H1 (cell line): Measurements from ENCODE around the gene CORO1C. TPM values are rescaled to one million over a fixed set of nuclear protein-coding genes. Genes with fewer than 3 reads are reported as not detected.

Source experiments
- CTCF ChIA-PET: fragments of 300-600 bp; sonication (Branson Sonifier 250); formaldehyde crosslinking; loops from one replicate; lab custom pipeline; 2021; ENCODE audit not compliant: partially characterized antibody; lab: Charles Lee
- POLR2A ChIA-PET: fragments of 300-600 bp; sonication (Branson Sonifier 250); formaldehyde crosslinking; loops from one replicate; lab custom pipeline; 2021; ENCODE audit warnings: inconsistent platforms; ENCODE audit not compliant: partially characterized antibody; lab: Charles Lee
- DNase-seq, 2 experiments: peaks; one replicate each; pipeline versions ENCODE4 v3.0.0 to v3.0.0-alpha.2; 2010 to 2022; ENCODE audit warnings: low spot score in 2 of 2, low read depth in 1 of 2, mixed read lengths in 1 of 2
- FAIRE-seq: peaks from 2 replicates; lab custom pipeline; 2011; peaks lifted over from hg19 to GRCh38; lab: Jason Lieb, UNC
- H2AFZ ChIP-seq: 2 replicates; pipeline ENCODE4 v1.8.1; 2012; ENCODE audit warnings: low read length, inconsistent platforms
- H2AK5ac ChIP-seq: 2 replicates; pipeline ENCODE4 v1.6.1; 2013; ENCODE audit warnings: low read depth, low read length
- H2BK120ac ChIP-seq: replicated peaks from 2 replicates; pipeline ENCODE3; 2013; ENCODE audit warnings: low read depth, low read length, inconsistent platforms
- H2BK12ac ChIP-seq: 2 replicates; pipeline ENCODE4 v1.6.1; 2013; ENCODE audit warnings: low read depth, low read length
- H2BK15ac ChIP-seq: 2 replicates; pipeline ENCODE4 v1.6.1; 2013; ENCODE audit warnings: low read length
- H2BK20ac ChIP-seq: 2 replicates; pipeline ENCODE4 v1.6.1; 2013; ENCODE audit warnings: low read length
- H2BK5ac ChIP-seq: 2 replicates; pipeline ENCODE4 v1.6.1; 2013; ENCODE audit warnings: low read depth, low read length
- H3K14ac ChIP-seq: 2 replicates; pipeline ENCODE4 v1.6.1; 2013; ENCODE audit warnings: inconsistent platforms; ENCODE audit not compliant: insufficient read length
- H3K18ac ChIP-seq: 2 replicates; pipeline ENCODE4 v1.6.1; 2013; ENCODE audit warnings: low read length; ENCODE audit errors: extremely low read depth
- H3K23ac ChIP-seq: 2 replicates; pipeline ENCODE4 v1.6.1; 2013; ENCODE audit warnings: inconsistent platforms; ENCODE audit not compliant: insufficient read length
- H3K23me2 ChIP-seq: 2 replicates; pipeline ENCODE4 v1.6.1; 2013; ENCODE audit warnings: low read depth, low read length
- H3K27ac ChIP-seq: 2 replicates; pipeline ENCODE4 v1.6.1; 2011; ENCODE audit warnings: low read depth, low read length, inconsistent platforms
- H3K27me3 ChIP-seq, 4 experiments: replicated peaks in 1 of 4; 1 replicate in 1 of 4; 2 replicates in 3 of 4; pipeline versions ENCODE4 v1.6.1 to v1.8.1; 2011 to 2013; ENCODE audit warnings: low read length in 3 of 4, mild to moderate bottlenecking in 3 of 4, inconsistent platforms in 2 of 4, mixed read lengths in 2 of 4, moderate library complexity in 1 of 4; ENCODE audit not compliant: control insufficient read depth in 3 of 4, insufficient read depth in 3 of 4; ENCODE audit errors: extremely low read depth in 1 of 4
- H3K36me3 ChIP-seq, 4 experiments: 2 replicates each; pipeline versions ENCODE4 v1.6.1 to v1.8.1; 2011 to 2013; ENCODE audit warnings: mild to moderate bottlenecking in 4 of 4, low read length in 3 of 4, moderate library complexity in 2 of 4, control low read depth in 1 of 4, inconsistent platforms in 1 of 4; ENCODE audit not compliant: insufficient read depth in 4 of 4, control insufficient read depth in 2 of 4
- H3K4ac ChIP-seq: replicated peaks from 2 replicates; pipeline ENCODE3; 2013; ENCODE audit warnings: low read length, low read depth, mixed read lengths, inconsistent platforms; ENCODE audit not compliant: insufficient read length
- H3K4me1 ChIP-seq, 4 experiments: replicated peaks in 1 of 4; 1 replicate in 1 of 4; 2 replicates in 3 of 4; pipeline versions ENCODE4 v1.6.1 to v1.8.1; 2011 to 2013; ENCODE audit warnings: low read length in 3 of 4, inconsistent platforms in 2 of 4, mixed read lengths in 1 of 4; ENCODE audit not compliant: insufficient read depth in 4 of 4, control insufficient read depth in 3 of 4
- H3K4me2 ChIP-seq, 2 experiments: 2 replicates each; pipeline versions ENCODE4 v1.6.1 to v1.8.1; 2011 to 2013; ENCODE audit warnings: low read depth in 2 of 2, low read length in 2 of 2, control low read depth in 1 of 2, inconsistent platforms in 1 of 2, mild to moderate bottlenecking in 1 of 2; ENCODE audit not compliant: insufficient read depth in 1 of 2
- H3K4me3 ChIP-seq, 4 experiments: fragments of 200-600, 300-600 bp in 1 of 4; sonication (generic), shearing (Covaris generic), sonication (Bioruptor Twin) in 1 of 4; 2 replicates each; pipeline versions ENCODE4 v1.5.1 to v1.8.1; 2011 to 2016; ENCODE audit warnings: low read length in 4 of 4, low read depth in 3 of 4, control low read depth in 2 of 4, inconsistent platforms in 2 of 4, mild to moderate bottlenecking in 2 of 4, mixed read lengths in 1 of 4, moderate library complexity in 1 of 4; ENCODE audit not compliant: insufficient read depth in 2 of 4; ENCODE audit errors: extremely low read depth in 1 of 4
- H3K56ac ChIP-seq: replicated peaks from 2 replicates; pipeline ENCODE3; 2013; ENCODE audit warnings: low read depth, mild to moderate bottlenecking, mixed read lengths, low read length, inconsistent platforms; ENCODE audit not compliant: insufficient read length
- H3K79me1 ChIP-seq: 2 replicates; pipeline ENCODE4 v1.6.1; 2013; ENCODE audit warnings: low read depth, low read length, control low read depth
- H3K79me2 ChIP-seq, 2 experiments: 2 replicates each; pipeline versions ENCODE4 v1.6.1 to v1.8.1; 2012 to 2013; ENCODE audit warnings: low read length in 2 of 2, mild to moderate bottlenecking in 2 of 2, inconsistent platforms in 1 of 2; ENCODE audit not compliant: insufficient read depth in 2 of 2, control insufficient read depth in 1 of 2
- H3K9ac ChIP-seq, 4 experiments: replicated peaks in 1 of 4; 1 replicate in 1 of 4; 2 replicates in 3 of 4; pipeline versions ENCODE4 v1.6.1 to v1.8.1; 2011 to 2013; ENCODE audit warnings: low read depth in 3 of 4, low read length in 3 of 4, control low read depth in 2 of 4, mild to moderate bottlenecking in 2 of 4, moderate library complexity in 2 of 4, inconsistent platforms in 1 of 4; ENCODE audit errors: extremely low read depth in 1 of 4
- H3K9me3 ChIP-seq, 2 experiments: 2 replicates each; pipeline versions ENCODE4 v1.6.1 to v1.8.1; 2012 to 2013; ENCODE audit warnings: mild to moderate bottlenecking in 2 of 2, moderate library complexity in 2 of 2, control low read depth in 1 of 2, inconsistent platforms in 1 of 2, low read depth in 1 of 2, low read length in 1 of 2, mixed read lengths in 1 of 2; ENCODE audit not compliant: insufficient read depth in 2 of 2
- H4K20me1 ChIP-seq, 2 experiments: replicated peaks in 1 of 2; 2 replicates each; pipeline versions ENCODE3 to v1.8.1; 2011 to 2013; ENCODE audit warnings: inconsistent platforms in 2 of 2, low read length in 2 of 2, mild to moderate bottlenecking in 1 of 2; ENCODE audit not compliant: insufficient read depth in 2 of 2, control insufficient read depth in 1 of 2
- H4K5ac ChIP-seq: 2 replicates; pipeline ENCODE4 v1.6.1; 2013; ENCODE audit warnings: low read length, low read depth, mixed read lengths, inconsistent platforms; ENCODE audit not compliant: insufficient read length
- H4K8ac ChIP-seq: 2 replicates; pipeline ENCODE4 v1.8.0; 2013; ENCODE audit warnings: mild to moderate bottlenecking, moderate library complexity, low read length, inconsistent platforms; ENCODE audit not compliant: insufficient read depth; ENCODE audit errors: extremely low read depth
- H4K91ac ChIP-seq: replicated peaks from 2 replicates; pipeline ENCODE3; 2013; ENCODE audit warnings: low read length, mixed read lengths, inconsistent platforms; ENCODE audit not compliant: insufficient read length
- ATF2 ChIP-seq: IDR thresholded peaks from 2 replicates; pipeline ENCODE4 v1.6.1; 2012; ENCODE audit warnings: low read length, inconsistent platforms
- CBX8 ChIP-seq: fragments of 300-800, 300-1000 bp; sonication (generic); IDR thresholded peaks from 2 replicates; pipeline ENCODE4 v1.7.1; 2016; ENCODE audit warnings: low read depth, low read length, borderline replicate concordance
- CHD1 ChIP-seq: IDR thresholded peaks from 2 replicates; pipeline ENCODE4 v1.6.1; 2012; ENCODE audit warnings: low read depth, low read length, improper control_type of control experiment
- EGR1 ChIP-seq: IDR thresholded peaks from 2 replicates; pipeline ENCODE4 v1.6.1; 2011; ENCODE audit warnings: low read depth, low read length, borderline replicate concordance
- HDAC2 ChIP-seq, 2 experiments: fragments of 300-600 bp in 1 of 2; sonication (generic) in 1 of 2; IDR thresholded peaks; 2 replicates each; pipeline ENCODE4 v1.6.1; 2011 to 2012; ENCODE audit warnings: low read depth in 2 of 2, low read length in 2 of 2, mild to moderate bottlenecking in 2 of 2, moderate library complexity in 2 of 2, borderline replicate concordance in 1 of 2, inconsistent platforms in 1 of 2
- RBBP5 ChIP-seq: IDR thresholded peaks from 2 replicates; pipeline ENCODE4 v1.7.1; 2012; ENCODE audit warnings: low read depth, mild to moderate bottlenecking, inconsistent platforms, low read length, moderate library complexity, borderline replicate concordance
- RXRA ChIP-seq: IDR thresholded peaks from 2 replicates; pipeline ENCODE4 v1.6.1; 2011; ENCODE audit warnings: low read depth, mild to moderate bottlenecking, low read length, moderate library complexity; ENCODE audit not compliant: insufficient read depth
- TAF7 ChIP-seq: optimal IDR thresholded peaks from 2 replicates; pipeline ENCODE3; 2011; ENCODE audit warnings: low read depth, mild to moderate bottlenecking, inconsistent platforms, low read length, moderate library complexity, borderline replicate concordance
- USF2 ChIP-seq: IDR thresholded peaks from 2 replicates; pipeline ENCODE4 v1.6.1; 2011; ENCODE audit warnings: low read length, improper control_type of control experiment
- WGBS, 2 experiments: shearing (Covaris generic) in 1 of 2; methylation state at CpG; one replicate each; pipeline versions ENCODE4 v1.1.6 to v1.1.7; 2013 to 2015; ENCODE audit warnings: low lambda C conversion rate in 2 of 2, mixed read lengths in 2 of 2, inconsistent platforms in 1 of 2, low coverage in 1 of 2, missing lambda C conversion rate in 1 of 2; ENCODE audit not compliant: insufficient replicate concordance in 2 of 2, insufficient coverage in 1 of 2, insufficient read length in 1 of 2; ENCODE audit errors: extremely low coverage in 1 of 2, missing lambda C conversion rate in 1 of 2; 5-methylcytosine and 5-hydroxymethylcytosine counted together
- polyA plus RNA-seq, 7 experiments: library from polyadenylated mRNA; depleted of rRNA in 3 of 7; stranded (reverse) in 5 of 7; unstranded in 2 of 7; fragments of >200 nt in 5 of 7; fragments of 200-250 nt in 2 of 7; gene quantifications; 1 replicate in 5 of 7; 2 replicates in 1 of 7; 4 replicates in 1 of 7; pipeline versions ENCODE4 v1.2.1 to v1.2.3, GENCODE V29; 2011 to 2013; ENCODE audit warnings: missing spikeins in 2 of 7, mixed read lengths in 2 of 7
- total RNA-seq: library from RNA; stranded (reverse); fragmentation: NEBNext Ultra II Directional; extraction: Animal tissue kit (Norgen Biotek cat#: 25700); gene quantifications from 2 replicates; pipeline ENCODE4 v1.2.1, GENCODE V29; 2021

The CORO1C gene
- total and polyA plus RNA-seq, 2 of the 8 experiments (the other 6 are each of a cell fraction or from before 2014, with no cell fraction given): 72.7 to 120 TPM

- peaks cover 0 to 36% of the 10 kb centered on the region in 2 experiments; a peak in 2 of 4 replicates for H3K79me2 ChIP-seq
- H4K20me1 ChIP-seq: peaks cover 0 to 2% of the 10 kb centered on the region in 2 experiments
- TF ChIP-seq CHD1: no peak
- no peak for TF ChIP-seq ATF2
- TF ChIP-seq RXRA: no peak
- TF ChIP-seq RBBP5: no peak
- TF ChIP-seq CBX8: no peak
- no peak for TF ChIP-seq USF2
- TF ChIP-seq TAF7: no peak
- no peak for TF ChIP-seq HDAC2 (IDR thresholded peaks at IDR 0.05; ENCODE audit: borderline replicate concordance in 1 of 2, low read depth in 2 of 2, low read length in 2 of 2)
- no peak for TF ChIP-seq EGR1
These were observed 53.1 kb downstream of the CORO1C start for GRCh38 chr12:108678104-108678730.

More at GRCh38 chr12:108678104-108678730, 53.1 kb downstream of the CORO1C start:
- DNase-seq: no peak
- Histone ChIP-seq H2AFZ (no peak overlapping the region), H3K9me3 (no peaks in the 10 kb centered on the region), H3K4ac (no peak overlapping the region), H3K4me3 (no peak overlapping the region), H2BK15ac (no peak overlapping the region), H3K56ac (no peak overlapping the region), H2BK120ac (no peak overlapping the region), H4K8ac (no peak overlapping the region), H3K4me2 (no peak overlapping the region), H2AK5ac (no peak overlapping the region), H3K79me1 (0 out of 2 replicates have a peak, but pooled peaks cover 2% of the 10 kb centered on the region), H2BK5ac (no peak overlapping the region), H3K27ac (no peak overlapping the region), H3K9ac (no peak overlapping the region), H3K23ac (no peak overlapping the region), H2BK12ac (no peak overlapping the region), H2BK20ac (no peak overlapping the region), H4K5ac (no peak overlapping the region), H3K14ac (no peak overlapping the region), H4K91ac (no peak overlapping the region), H3K23me2 (no peaks in the 10 kb centered on the region), H3K18ac (no peak overlapping the region), H3K36me3 (peaks cover 0 to 3% (median 0%) of the 10 kb centered on the region in 4 experiments; a peak in 2 of 8 replicates), H3K4me1 (no peaks in the 10 kb centered on the region), H3K27me3 (no peaks in the 10 kb centered on the region)
- no peak for FAIRE-seq
- 91 to 100% methylated on average over 1 to 9 of the region's 9 CpGs for WGBS, 2 experiments
- POLR2A ChIA-PET: no interaction called here
- CTCF ChIA-PET: interaction anchor here (0.8 kb wide), 2 partner anchors 9 to 104 kb away, joined by 3 read pairs; no protein-coding TSS in a partner anchor
